CD4-positive, CD25-positive, alpha-beta regulatory T cell (primary cell): ENCODE results near the gene TGFB2. TPM values are rescaled to one million over a fixed set of nuclear protein-coding genes. Genes with fewer than 3 reads are reported as not detected.

Source experiments
- ATAC-seq, 2 donors: fragments of 150-1000 bp; cut with Tn5 transposase; one replicate each; pipeline ENCODE4 v1.10.0; 2021; ENCODE audit warnings: low read depth in 2 of 2, moderate number of reproducible peaks in 2 of 2, moderate library complexity in 1 of 2
- DNase-seq, 3 donors: peaks; one replicate each; pipeline versions ENCODE4 v3.0.0 to v3.0.0-alpha.2; 2012 to 2022; ENCODE audit warnings: mixed read lengths in 1 of 3
- H3K27ac ChIP-seq: one replicate; pipeline ENCODE4 v1.7.0; 2013; ENCODE audit warnings: mild to moderate bottlenecking, low read length; ENCODE audit not compliant: insufficient read depth, poor library complexity, severe bottlenecking
- H3K27me3 ChIP-seq: one replicate; pipeline ENCODE4 v1.7.0; 2013; ENCODE audit warnings: low read length; ENCODE audit not compliant: control insufficient read depth, insufficient read depth
- H3K36me3 ChIP-seq: one replicate; pipeline ENCODE4 v1.7.0; 2013; ENCODE audit warnings: mild to moderate bottlenecking, low read length, moderate library complexity; ENCODE audit not compliant: control insufficient read depth, insufficient read depth
- H3K4me1 ChIP-seq: 2 replicates; pipeline ENCODE4 v1.7.0; 2013; ENCODE audit warnings: mild to moderate bottlenecking, low read length; ENCODE audit not compliant: insufficient read depth, control insufficient read depth, poor library complexity, severe bottlenecking
- H3K4me3 ChIP-seq: one replicate; pipeline ENCODE4 v1.7.0; 2013; ENCODE audit warnings: low read depth, mild to moderate bottlenecking, low read length, moderate library complexity
- H3K9me3 ChIP-seq, 2 experiments: 1 replicate in 1 of 2; 2 replicates in 1 of 2; pipeline ENCODE4 v1.7.0; 2013; ENCODE audit warnings: low read length in 2 of 2, mild to moderate bottlenecking in 1 of 2, moderate library complexity in 1 of 2; ENCODE audit not compliant: control insufficient read depth in 2 of 2
- H3K27ac Mint-ChIP-seq, 3 donors: one replicate each; pipeline ENCODE4 v1.8.0; 2020 to 2022; ENCODE audit warnings: mild to moderate bottlenecking in 3 of 3, mixed read lengths in 3 of 3, moderate library complexity in 2 of 3
- H3K27me3 Mint-ChIP-seq: one replicate; pipeline ENCODE4 v1.8.0; 2022; ENCODE audit warnings: mild to moderate bottlenecking, mixed read lengths
- H3K36me3 Mint-ChIP-seq: one replicate; pipeline ENCODE4 v1.8.0; 2020; ENCODE audit warnings: mixed read lengths
- H3K4me1 Mint-ChIP-seq, 4 donors: one replicate each; pipeline ENCODE4 v1.8.0; 2020 to 2022; ENCODE audit warnings: mixed read lengths in 4 of 4, mild to moderate bottlenecking in 1 of 4
- H3K4me3 Mint-ChIP-seq, 4 donors: one replicate each; pipeline ENCODE4 v1.8.0; 2020 to 2022; ENCODE audit warnings: mild to moderate bottlenecking in 4 of 4, mixed read lengths in 4 of 4, moderate library complexity in 3 of 4
- H3K9me3 Mint-ChIP-seq, 7 donors: one replicate each; pipeline ENCODE4 v1.8.0; 2020 to 2022; ENCODE audit warnings: mixed read lengths in 7 of 7, mild to moderate bottlenecking in 3 of 7, moderate library complexity in 2 of 7
- polyA plus RNA-seq, 4 donors: library from polyadenylated mRNA; unstranded; fragments of 300-500 nt; fragmentation: Illumina TruSeq; gene quantifications; one replicate each; pipeline ENCODE4 v1.2.3, GENCODE V29; 2021
- total RNA-seq: library from RNA; stranded (reverse); gene quantifications from one replicate; pipeline ENCODE4 v1.2.3, GENCODE V29; 2022

TGFB2 gene
- total and polyA plus RNA-seq, 5 donors from 2014 or later = not detected

GRCh38 chr1:218436346-218436745, 91.2 kb downstream of the TGFB2 start:
- no peak overlapping the region for H3K27ac ChIP-seq
- Mint-ChIP-seq H3K4me1 (no peaks in the 10 kb centered on the region), H3K36me3 (no peaks in the 10 kb centered on the region), H3K27ac (no peak overlapping the region), H3K4me3 (no peak overlapping the region), H3K9me3 (peaks cover 0 to 2% (median 0%) of the 10 kb centered on the region in 7 donors), H3K27me3 (peaks cover 9% of the 10 kb centered on the region)
- no peaks in the 10 kb centered on the region for H3K27me3 ChIP-seq
- H3K4me1 ChIP-seq = no peaks in the 10 kb centered on the region
- ATAC-seq (no peak), DNase-seq (no peak)
- H3K9me3 ChIP-seq = no peaks in the 10 kb centered on the region
- no peaks in the 10 kb centered on the region for H3K36me3 ChIP-seq
- H3K4me3 ChIP-seq = no peak overlapping the region

GRCh38 chr1:218436997-218437396, 91.9 kb downstream of the TGFB2 start:
- DNase-seq (no peak), ATAC-seq (no peak)
- Histone ChIP-seq H3K9me3 (no peaks in the 10 kb centered on the region), H3K4me3 (no peak overlapping the region), H3K27me3 (no peaks in the 10 kb centered on the region), H3K4me1 (no peaks in the 10 kb centered on the region), H3K36me3 (no peaks in the 10 kb centered on the region), H3K27ac (no peak overlapping the region)
- Mint-ChIP-seq H3K4me1 (no peaks in the 10 kb centered on the region), H3K27ac (no peak overlapping the region), H3K4me3 (no peak overlapping the region), H3K9me3 (peaks cover 0 to 2% (median 0%) of the 10 kb centered on the region in 7 donors), H3K36me3 (no peaks in the 10 kb centered on the region), H3K27me3 (peaks cover 9% of the 10 kb centered on the region)

GRCh38 chr1:218439541-218440295, 94.6 kb downstream of the TGFB2 start:
- Histone ChIP-seq H3K4me3 (no peak overlapping the region), H3K27me3 (no peaks in the 10 kb centered on the region), H3K9me3 (no peaks in the 10 kb centered on the region), H3K36me3 (no peaks in the 10 kb centered on the region), H3K27ac (no peak overlapping the region), H3K4me1 (no peaks in the 10 kb centered on the region)
- DNase-seq (no peak), ATAC-seq (no peak)
- no peak overlapping the region for H3K27ac Mint-ChIP-seq
- H3K27me3 Mint-ChIP-seq = peaks cover 14% of the 10 kb centered on the region
- H3K9me3 Mint-ChIP-seq = peaks cover 0 to 2% (median 0%) of the 10 kb centered on the region in 7 donors
- H3K36me3 Mint-ChIP-seq = no peaks in the 10 kb centered on the region
- H3K4me3 Mint-ChIP-seq = no peak overlapping the region
- no peaks in the 10 kb centered on the region for H3K4me1 Mint-ChIP-seq

GRCh38 chr1:218443255-218443654, 98.1 kb downstream of the TGFB2 start:
- H3K9me3 ChIP-seq = no peaks in the 10 kb centered on the region
- Mint-ChIP-seq H3K9me3 (peaks cover 0 to 2% (median 0%) of the 10 kb centered on the region in 7 donors), H3K27ac (no peak overlapping the region), H3K4me3 (no peak overlapping the region), H3K4me1 (no peaks in the 10 kb centered on the region), H3K36me3 (no peaks in the 10 kb centered on the region), H3K27me3 (peaks cover 9% of the 10 kb centered on the region)
- H3K27ac ChIP-seq = no peak overlapping the region
- no peak for ATAC-seq
- no peak overlapping the region for H3K4me3 ChIP-seq
- no peaks in the 10 kb centered on the region for H3K4me1 ChIP-seq
- no peaks in the 10 kb centered on the region for H3K27me3 ChIP-seq
- DNase-seq = no peak
- H3K36me3 ChIP-seq = no peaks in the 10 kb centered on the region

- Histone ChIP-seq H3K4me1 (no peaks in the 10 kb centered on the region), H3K36me3 (no peaks in the 10 kb centered on the region), H3K4me3 (no peak overlapping the region), H3K27ac (no peak overlapping the region), H3K9me3 (no peaks in the 10 kb centered on the region), H3K27me3 (no peaks in the 10 kb centered on the region)
- DNase-seq (no peak), ATAC-seq (no peak)
- Mint-ChIP-seq H3K36me3 (no peaks in the 10 kb centered on the region), H3K27me3 (peaks cover 9% of the 10 kb centered on the region), H3K27ac (no peak overlapping the region), H3K4me1 (no peaks in the 10 kb centered on the region), H3K9me3 (peaks cover 0 to 3% (median 1%) of the 10 kb centered on the region in 7 donors), H3K4me3 (no peak overlapping the region)
These were observed 99.0 kb downstream of the TGFB2 start for GRCh38 chr1:218444173-218444572.

GRCh38 chr1:218444588-218444987, 99.5 kb downstream of the TGFB2 start:
- H3K9me3 ChIP-seq = no peaks in the 10 kb centered on the region
- H3K4me1 Mint-ChIP-seq = no peaks in the 10 kb centered on the region
- ATAC-seq (no peak), DNase-seq (no peak)
- no peak overlapping the region for H3K4me3 Mint-ChIP-seq
- no peak overlapping the region for H3K27ac Mint-ChIP-seq
- H3K4me1 ChIP-seq = no peaks in the 10 kb centered on the region
- peaks cover 9% of the 10 kb centered on the region for H3K27me3 Mint-ChIP-seq
- no peaks in the 10 kb centered on the region for H3K27me3 ChIP-seq
- H3K4me3 ChIP-seq = no peak overlapping the region
- H3K9me3 Mint-ChIP-seq = peaks cover 0 to 4% (median 1%) of the 10 kb centered on the region in 7 donors
- H3K27ac ChIP-seq = no peak overlapping the region
- no peaks in the 10 kb centered on the region for H3K36me3 ChIP-seq
- H3K36me3 Mint-ChIP-seq = no peaks in the 10 kb centered on the region

GRCh38 chr1:218447010-218447689, 102.0 kb downstream of the TGFB2 start:
- H3K9me3 Mint-ChIP-seq = peaks cover 0 to 4% (median 1%) of the 10 kb centered on the region in 7 donors
- no peak for ATAC-seq

More at GRCh38 chr1:218447010-218447689, 102.0 kb downstream of the TGFB2 start:
- H3K27me3 ChIP-seq = no peaks in the 10 kb centered on the region
- no peaks in the 10 kb centered on the region for H3K9me3 ChIP-seq
- no peak overlapping the region for H3K4me3 ChIP-seq
- no peak overlapping the region for H3K27ac ChIP-seq
- no peak overlapping the region for H3K4me3 Mint-ChIP-seq
- no peaks in the 10 kb centered on the region for H3K4me1 ChIP-seq
- no peak for DNase-seq
- H3K36me3 ChIP-seq = no peaks in the 10 kb centered on the region
- H3K27ac Mint-ChIP-seq = no peak overlapping the region
- peaks cover 9% of the 10 kb centered on the region for H3K27me3 Mint-ChIP-seq
- no peaks in the 10 kb centered on the region for H3K4me1 Mint-ChIP-seq
- no peaks in the 10 kb centered on the region for H3K36me3 Mint-ChIP-seq
